Effector memory CD8-positive, alpha-beta T cell (primary cell): ENCODE results near the gene CCDC192.

ENCODE experiments used
- ATAC-seq: fragments of 150-1000 bp; cut with Tn5 transposase; replicated peaks from 2 replicates; pipeline ENCODE4 v1.10.0; 2021; ENCODE audit warnings: mild to moderate bottlenecking, moderate library complexity
- DNase-seq, 3 experiments: peaks; one replicate each; pipeline ENCODE4 v3.0.0; 2021
- H3K27ac Mint-ChIP-seq, 2 donors: one replicate each; pipeline ENCODE4 v1.8.0; 2022; ENCODE audit warnings: mild to moderate bottlenecking in 2 of 2, mixed read lengths in 2 of 2, moderate library complexity in 2 of 2
- H3K27me3 Mint-ChIP-seq, 2 donors: one replicate each; pipeline ENCODE4 v1.8.0; 2022; ENCODE audit warnings: mixed read lengths in 2 of 2
- H3K36me3 Mint-ChIP-seq: one replicate; pipeline ENCODE4 v1.8.0; 2022; ENCODE audit warnings: mild to moderate bottlenecking, moderate library complexity, mixed read lengths; ENCODE audit not compliant: insufficient read depth
- H3K4me1 Mint-ChIP-seq, 2 donors: one replicate each; pipeline ENCODE4 v1.8.0; 2022; ENCODE audit warnings: low read depth in 2 of 2, mixed read lengths in 2 of 2
- H3K4me3 Mint-ChIP-seq, 2 donors: one replicate each; pipeline ENCODE4 v1.8.0; 2022; ENCODE audit warnings: mild to moderate bottlenecking in 2 of 2, mixed read lengths in 2 of 2, moderate library complexity in 2 of 2
- H3K9me3 Mint-ChIP-seq, 2 donors: one replicate each; pipeline ENCODE4 v1.8.0; 2022; ENCODE audit warnings: mixed read lengths in 2 of 2

CCDC192 gene

DNA sequence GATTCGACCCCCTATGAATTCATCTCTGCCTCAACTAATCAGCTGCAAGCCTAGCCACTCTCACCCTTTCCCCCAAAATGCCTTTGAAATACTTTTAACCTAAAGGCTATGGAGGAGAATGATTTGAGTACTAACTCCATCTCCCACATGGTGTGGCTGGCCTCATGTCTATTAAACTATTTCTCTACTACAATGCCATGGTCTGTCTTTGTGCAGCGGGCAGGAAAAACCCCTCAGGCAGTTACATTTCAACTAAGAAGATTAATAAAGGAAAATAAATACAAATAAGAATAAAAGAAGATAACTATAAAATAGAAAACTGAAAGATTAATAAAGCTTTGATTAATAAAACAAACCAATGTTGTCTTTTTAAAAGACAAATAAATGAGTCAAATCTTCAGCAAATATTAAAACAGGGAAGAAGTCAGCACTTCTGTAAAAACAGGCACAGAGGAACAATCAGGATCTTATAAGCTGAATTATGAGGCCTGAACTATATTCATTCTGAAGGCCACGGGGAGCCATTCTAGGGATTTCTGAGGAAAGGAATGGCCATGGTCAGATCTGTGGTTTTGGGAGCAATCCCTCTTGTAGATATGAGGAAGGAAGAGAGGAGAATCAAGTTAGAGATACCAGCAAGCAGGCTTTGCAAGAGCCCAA is 264.3 kb downstream of the CCDC192 start:
- Mint-ChIP-seq H3K27me3 (no peaks in the 10 kb centered on the region), H3K4me1 (no peaks in the 10 kb centered on the region), H3K4me3 (no peak overlapping the region), H3K36me3 (no peaks in the 10 kb centered on the region), H3K27ac (no peak overlapping the region), H3K9me3 (no peaks in the 10 kb centered on the region)
- ATAC-seq (no peak), DNase-seq (no peak)

DNA sequence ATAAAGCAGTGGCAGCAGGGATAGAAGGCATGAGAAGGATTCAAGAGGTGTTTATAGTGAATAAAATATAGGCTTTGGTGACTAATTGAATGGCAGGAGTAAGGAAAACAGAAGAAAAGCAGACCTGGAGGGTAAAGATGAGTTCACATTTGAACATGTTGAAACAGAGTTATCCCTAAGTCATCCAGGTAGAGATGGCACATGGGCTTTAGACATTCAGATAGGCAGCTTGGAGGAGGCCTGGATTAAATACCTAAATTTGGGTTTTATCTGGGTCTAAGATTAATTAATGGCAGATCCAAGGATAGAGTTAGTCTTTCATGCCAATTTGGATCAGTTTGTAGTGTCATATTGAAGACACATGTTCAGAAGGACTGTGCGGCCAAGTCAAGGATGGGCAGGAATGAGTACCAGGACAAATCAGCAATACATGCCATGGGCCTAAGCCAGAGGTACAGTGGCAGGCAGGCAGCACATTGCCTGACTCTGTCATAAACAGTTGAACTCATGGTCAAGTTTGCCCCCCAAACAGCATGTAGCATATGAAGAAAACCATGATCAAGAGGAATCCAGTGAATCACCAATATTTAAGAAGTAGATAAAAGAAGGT is 264.9 kb downstream of the CCDC192 start:
- H3K36me3 Mint-ChIP-seq: no peaks in the 10 kb centered on the region
- no peaks in the 10 kb centered on the region for H3K27me3 Mint-ChIP-seq
- H3K4me3 Mint-ChIP-seq: no peak overlapping the region
- H3K4me1 Mint-ChIP-seq: no peaks in the 10 kb centered on the region
- H3K9me3 Mint-ChIP-seq: no peaks in the 10 kb centered on the region
- no peak for DNase-seq
- no peak overlapping the region for H3K27ac Mint-ChIP-seq
- ATAC-seq: no peak

DNA sequence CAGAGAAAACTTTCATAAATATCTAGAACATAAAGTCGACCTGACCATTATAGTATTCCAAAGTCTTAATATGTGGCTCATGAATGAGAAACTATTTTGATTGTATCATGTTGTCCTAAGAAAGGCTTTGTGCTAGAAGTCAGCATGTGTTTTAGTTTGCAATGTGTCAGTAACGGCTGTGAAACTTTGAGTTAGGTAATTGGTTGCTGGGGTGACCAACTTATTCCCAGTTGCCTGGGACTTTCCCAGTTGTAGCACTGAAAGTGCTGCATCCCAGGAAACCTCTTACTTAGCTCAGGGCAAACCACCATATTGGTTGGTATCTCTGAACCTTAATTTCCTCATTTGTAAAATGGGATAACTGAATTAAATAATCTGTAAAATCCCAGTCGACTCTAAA is 265.8 kb downstream of the CCDC192 start:
- no peak overlapping the region for H3K4me3 Mint-ChIP-seq
- no peaks in the 10 kb centered on the region for H3K27me3 Mint-ChIP-seq
- H3K4me1 Mint-ChIP-seq: no peaks in the 10 kb centered on the region
- no peaks in the 10 kb centered on the region for H3K36me3 Mint-ChIP-seq
- no peak overlapping the region for H3K27ac Mint-ChIP-seq
- no peak for ATAC-seq
- H3K9me3 Mint-ChIP-seq: no peaks in the 10 kb centered on the region
- DNase-seq: no peak

DNA sequence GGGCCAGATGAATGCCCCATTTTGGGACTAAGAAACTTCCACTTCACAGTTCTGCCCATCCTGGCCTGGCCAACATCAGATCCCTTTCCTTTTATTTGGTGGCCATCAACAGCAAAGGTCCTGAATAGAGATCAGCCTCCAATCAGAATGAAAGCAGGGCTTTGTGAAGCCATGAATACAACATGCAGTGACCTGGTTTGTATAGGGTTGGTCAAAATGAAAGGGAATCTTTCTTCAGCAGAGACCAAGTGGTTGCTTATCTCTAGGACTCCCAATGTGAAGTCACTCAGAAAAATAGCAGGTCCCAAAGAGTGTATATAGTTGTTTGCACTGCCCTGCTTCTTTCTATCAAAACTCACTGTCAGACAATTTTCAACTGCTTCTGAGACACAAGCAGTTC is 266.5 kb downstream of the CCDC192 start:
- H3K27me3 Mint-ChIP-seq: no peaks in the 10 kb centered on the region
- H3K36me3 Mint-ChIP-seq: no peaks in the 10 kb centered on the region
- no peak overlapping the region for H3K27ac Mint-ChIP-seq
- no peak overlapping the region for H3K4me3 Mint-ChIP-seq
- ATAC-seq (no peak), DNase-seq (no peak)
- H3K4me1 Mint-ChIP-seq: no peaks in the 10 kb centered on the region
- H3K9me3 Mint-ChIP-seq: no peaks in the 10 kb centered on the region

DNA sequence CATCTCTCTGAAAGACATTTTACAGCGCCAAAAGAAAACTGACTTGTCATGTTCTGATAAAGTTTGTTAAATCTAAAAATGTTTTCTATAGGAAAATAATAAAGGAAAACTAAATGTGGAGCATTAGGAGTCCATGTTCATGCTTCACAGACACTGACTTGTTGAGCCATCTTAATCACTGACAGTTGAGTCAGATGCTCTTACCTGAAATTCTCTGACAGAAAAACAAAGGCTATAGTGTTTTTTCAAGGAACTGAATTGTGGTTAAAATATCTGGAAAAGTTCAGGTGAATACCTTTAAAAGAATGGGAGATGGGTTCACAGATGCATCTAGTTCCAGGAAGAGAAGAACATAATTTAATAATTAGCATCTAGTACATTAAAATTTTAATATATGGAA is 266.9 kb downstream of the CCDC192 start:
- H3K9me3 Mint-ChIP-seq: no peaks in the 10 kb centered on the region
- H3K4me3 Mint-ChIP-seq: no peak overlapping the region
- ATAC-seq: no peak
- no peak for DNase-seq
- H3K27ac Mint-ChIP-seq: no peak overlapping the region
- H3K27me3 Mint-ChIP-seq: no peaks in the 10 kb centered on the region
- H3K4me1 Mint-ChIP-seq: no peaks in the 10 kb centered on the region
- no peaks in the 10 kb centered on the region for H3K36me3 Mint-ChIP-seq

DNA sequence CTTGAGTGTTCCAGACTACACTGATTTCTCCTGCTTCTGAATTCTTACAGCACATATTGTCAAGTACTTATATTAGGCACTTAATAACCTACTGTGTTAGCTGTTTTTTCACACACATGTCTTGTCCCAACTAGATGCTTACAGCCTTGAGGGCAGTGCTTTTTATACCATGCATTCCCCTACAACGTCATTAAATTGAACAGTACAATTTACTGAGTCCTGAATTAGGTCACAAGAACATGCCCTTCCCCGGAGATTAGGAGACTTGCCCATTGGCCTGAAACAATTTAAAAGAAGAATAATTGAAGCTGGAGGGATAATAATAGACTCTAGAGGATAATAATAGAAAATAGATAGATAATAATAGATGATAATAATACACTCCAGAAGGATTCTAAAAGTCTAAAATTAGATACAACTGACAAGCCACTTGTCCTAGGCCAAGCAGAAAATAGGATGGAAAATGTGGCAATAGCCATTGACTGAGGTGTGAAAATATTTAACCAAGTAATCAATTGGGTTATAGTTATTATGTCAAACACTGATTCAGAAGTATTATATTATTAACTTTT is 267.7 kb downstream of the CCDC192 start:
- no peak for DNase-seq
- no peaks in the 10 kb centered on the region for H3K27me3 Mint-ChIP-seq
- H3K4me1 Mint-ChIP-seq: no peaks in the 10 kb centered on the region
- H3K9me3 Mint-ChIP-seq: no peaks in the 10 kb centered on the region
- H3K4me3 Mint-ChIP-seq: no peak overlapping the region
- ATAC-seq: no peak
- H3K36me3 Mint-ChIP-seq: no peaks in the 10 kb centered on the region
- no peak overlapping the region for H3K27ac Mint-ChIP-seq

DNA sequence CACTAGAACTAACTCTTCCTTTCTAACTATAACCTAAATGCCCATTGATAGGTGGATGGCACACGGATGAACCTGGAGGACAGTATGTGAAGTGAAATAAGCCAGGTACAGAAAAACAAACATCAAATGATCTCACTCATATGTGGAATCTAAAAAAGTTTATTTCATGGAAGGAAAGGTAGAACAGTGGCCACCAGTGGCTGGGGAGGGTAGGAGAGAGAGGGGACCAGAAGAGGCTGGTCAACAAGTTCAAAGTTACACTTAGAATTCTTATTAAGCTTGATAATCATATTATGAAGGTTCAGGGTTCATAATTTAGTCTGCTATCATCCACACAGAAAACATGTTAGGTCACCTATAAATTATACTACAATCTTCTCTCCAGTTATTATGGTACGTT is 272.8 kb downstream of the CCDC192 start:
- ATAC-seq (no peak), DNase-seq (no peak)
- Mint-ChIP-seq H3K36me3 (no peaks in the 10 kb centered on the region), H3K4me1 (no peaks in the 10 kb centered on the region), H3K27ac (no peak overlapping the region), H3K27me3 (no peaks in the 10 kb centered on the region), H3K4me3 (no peak overlapping the region), H3K9me3 (no peaks in the 10 kb centered on the region)

DNA sequence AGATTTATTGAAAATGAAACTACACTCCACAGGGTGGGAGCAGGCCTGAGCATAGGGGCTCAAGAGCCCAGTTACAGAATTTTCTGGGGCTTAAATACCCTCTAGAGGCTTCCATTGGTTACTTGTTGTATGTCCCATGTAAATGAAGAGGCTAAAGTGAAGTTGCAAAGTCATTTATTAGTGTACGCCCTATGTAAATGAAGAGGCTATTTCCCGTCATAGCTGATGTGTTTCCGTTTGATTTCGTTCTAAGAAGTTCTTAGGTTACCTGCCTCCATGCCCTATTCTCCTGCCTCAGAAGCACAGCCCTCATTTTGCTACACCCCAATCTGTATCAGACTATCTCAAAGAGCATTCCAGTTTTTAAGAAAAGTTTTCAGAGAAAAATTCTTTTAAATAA is 273.3 kb downstream of the CCDC192 start:
- H3K27me3 Mint-ChIP-seq: no peaks in the 10 kb centered on the region
- H3K36me3 Mint-ChIP-seq: no peaks in the 10 kb centered on the region
- no peak for ATAC-seq
- DNase-seq: no peak
- no peaks in the 10 kb centered on the region for H3K4me1 Mint-ChIP-seq
- no peak overlapping the region for H3K27ac Mint-ChIP-seq
- H3K4me3 Mint-ChIP-seq: no peak overlapping the region
- H3K9me3 Mint-ChIP-seq: no peaks in the 10 kb centered on the region

DNA sequence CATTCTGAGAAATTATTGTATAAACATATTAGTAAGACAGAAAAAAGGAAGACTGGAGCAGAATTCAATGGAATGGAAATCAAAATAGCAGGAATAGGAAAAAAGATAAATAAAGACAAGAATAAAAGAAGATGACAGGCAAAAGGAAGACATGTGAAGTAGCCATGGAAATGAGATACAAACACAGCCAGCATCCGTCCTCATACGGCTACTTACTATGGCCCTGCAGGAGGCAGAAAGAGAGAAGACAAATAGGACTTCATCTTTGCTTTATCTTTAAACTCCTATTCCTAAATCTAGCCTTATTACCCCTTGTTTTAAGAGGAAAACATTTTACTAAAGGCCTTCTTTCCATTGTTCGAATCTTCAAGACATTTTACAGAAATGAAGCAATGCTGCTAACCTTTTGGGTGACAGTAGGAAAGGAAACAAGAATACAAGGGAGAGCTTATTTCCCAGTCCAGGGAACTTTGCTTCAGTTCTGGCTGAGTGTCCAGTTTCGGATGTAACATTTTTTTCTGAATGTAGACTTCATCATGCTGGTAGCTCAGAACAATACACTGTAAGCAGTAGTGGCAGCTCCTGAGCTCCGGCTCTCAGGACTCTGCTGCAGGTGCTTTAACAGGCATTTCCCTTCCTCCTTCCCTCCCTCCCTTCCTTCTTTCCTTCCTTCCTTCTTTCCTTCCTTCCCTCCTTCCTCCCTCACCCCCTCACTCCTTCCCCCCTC is 274.0 kb downstream of the CCDC192 start:
- no peak for ATAC-seq
- Mint-ChIP-seq H3K4me1 (no peaks in the 10 kb centered on the region), H3K27me3 (no peaks in the 10 kb centered on the region), H3K36me3 (no peaks in the 10 kb centered on the region), H3K4me3 (no peak overlapping the region), H3K9me3 (no peaks in the 10 kb centered on the region), H3K27ac (no peak overlapping the region)
- no peak for DNase-seq

DNA sequence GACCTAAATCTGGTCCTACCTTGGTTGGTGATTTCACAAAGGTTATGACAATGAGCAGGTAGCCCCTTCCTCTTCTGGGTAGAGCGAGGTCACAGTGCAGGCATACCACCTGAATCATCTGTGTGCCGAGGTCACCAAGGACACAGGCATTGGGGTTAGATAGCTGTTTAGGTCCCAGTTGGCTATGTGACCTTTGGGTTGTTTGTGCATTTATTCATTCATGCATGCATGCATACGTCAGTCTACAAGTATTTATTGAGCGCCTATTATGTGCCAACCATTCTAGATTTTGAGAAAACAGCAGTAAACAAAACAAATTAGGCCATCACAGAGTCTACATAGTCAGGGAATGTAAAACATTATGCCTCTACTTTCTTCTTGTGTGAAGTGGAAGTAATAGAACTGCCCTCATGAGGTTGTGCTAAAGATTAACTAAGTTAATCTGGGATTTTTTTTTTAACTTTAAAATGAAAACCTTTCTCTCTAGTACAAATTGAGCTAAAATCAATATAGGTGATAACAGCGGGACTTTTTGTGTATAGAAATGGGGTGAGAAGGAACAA is 275.6 kb downstream of the CCDC192 start:
- no peak overlapping the region for H3K4me3 Mint-ChIP-seq
- no peaks in the 10 kb centered on the region for H3K4me1 Mint-ChIP-seq
- no peak for DNase-seq
- ATAC-seq: no peak
- H3K27ac Mint-ChIP-seq: no peak overlapping the region
- H3K9me3 Mint-ChIP-seq: no peaks in the 10 kb centered on the region
- no peaks in the 10 kb centered on the region for H3K36me3 Mint-ChIP-seq
- no peaks in the 10 kb centered on the region for H3K27me3 Mint-ChIP-seq

DNA sequence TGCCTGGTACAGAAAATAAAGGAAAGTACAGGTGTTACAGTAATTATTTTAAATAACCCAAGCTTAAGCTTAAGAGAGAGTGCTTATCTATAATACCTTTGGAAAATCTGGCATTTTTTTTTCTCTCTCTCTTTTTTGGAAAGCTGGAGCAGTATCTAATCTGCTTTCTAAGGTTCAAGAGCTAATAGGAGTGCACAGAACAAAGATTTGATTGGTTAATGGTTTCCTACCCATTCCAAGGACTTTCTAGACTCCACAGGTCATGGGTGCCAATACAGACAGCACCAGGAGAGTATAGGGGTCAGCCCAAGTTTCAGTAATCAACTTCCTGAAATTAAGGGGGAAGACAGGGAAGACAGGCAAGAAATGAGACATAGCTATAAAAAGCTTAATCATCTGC is 276.3 kb downstream of the CCDC192 start:
- DNase-seq: no peak
- H3K4me1 Mint-ChIP-seq: no peaks in the 10 kb centered on the region
- H3K4me3 Mint-ChIP-seq: no peak overlapping the region
- ATAC-seq: no peak
- no peaks in the 10 kb centered on the region for H3K36me3 Mint-ChIP-seq
- no peak overlapping the region for H3K27ac Mint-ChIP-seq
- no peaks in the 10 kb centered on the region for H3K9me3 Mint-ChIP-seq
- H3K27me3 Mint-ChIP-seq: no peaks in the 10 kb centered on the region

DNA sequence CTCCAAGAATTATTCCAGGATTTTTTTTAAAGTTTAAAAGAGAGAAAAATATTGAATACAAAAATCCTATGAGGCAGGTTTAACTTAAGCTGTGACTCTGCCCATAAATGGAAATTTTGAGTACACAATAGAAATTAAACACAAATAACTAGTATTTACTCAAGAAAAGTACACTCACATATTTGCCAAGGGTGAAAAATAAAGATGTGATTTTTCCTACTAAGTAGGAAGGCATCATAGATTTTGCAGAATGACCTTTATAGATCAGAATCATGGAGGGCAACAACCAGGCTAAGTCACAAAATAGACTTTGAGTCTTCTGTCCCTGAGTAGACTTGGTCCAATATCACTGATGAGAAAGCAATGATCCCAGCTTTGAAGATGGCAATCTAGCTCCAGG is 277.7 kb downstream of the CCDC192 start:
- no peaks in the 10 kb centered on the region for H3K27me3 Mint-ChIP-seq
- H3K27ac Mint-ChIP-seq: no peak overlapping the region
- H3K36me3 Mint-ChIP-seq: no peaks in the 10 kb centered on the region
- no peaks in the 10 kb centered on the region for H3K4me1 Mint-ChIP-seq
- ATAC-seq (no peak), DNase-seq (no peak)
- no peaks in the 10 kb centered on the region for H3K9me3 Mint-ChIP-seq
- no peak overlapping the region for H3K4me3 Mint-ChIP-seq

DNA sequence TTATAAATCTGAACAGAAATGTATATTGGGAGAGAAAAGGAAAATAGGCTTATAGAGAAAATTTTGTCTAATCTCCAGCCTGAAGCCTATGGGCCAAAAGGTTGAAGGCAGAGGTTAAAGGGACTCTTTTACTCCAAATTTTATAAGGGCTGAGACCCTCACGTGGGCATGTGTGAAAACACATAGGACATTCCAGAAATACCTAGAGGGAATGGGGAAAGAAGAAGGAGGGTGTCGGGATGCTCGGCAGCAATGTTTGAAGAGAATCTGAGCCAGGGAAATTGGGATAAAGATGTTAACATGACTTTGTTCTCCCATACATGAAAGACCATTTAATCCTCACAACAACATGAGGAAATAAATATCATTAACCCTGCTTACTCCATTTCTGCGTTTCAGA is 278.3 kb downstream of the CCDC192 start:
- DNase-seq (no peak), ATAC-seq (no peak)
- H3K36me3 Mint-ChIP-seq: no peaks in the 10 kb centered on the region
- no peak overlapping the region for H3K4me3 Mint-ChIP-seq
- no peaks in the 10 kb centered on the region for H3K9me3 Mint-ChIP-seq
- H3K4me1 Mint-ChIP-seq: no peaks in the 10 kb centered on the region
- H3K27ac Mint-ChIP-seq: no peak overlapping the region
- H3K27me3 Mint-ChIP-seq: no peaks in the 10 kb centered on the region
